ENCODE data around the gene CSPG4.
A peak's percentile ranks its signal among the peaks of the same experiment; 100 is the strongest.
"Not testable (repeated sequence)": the region's sequence is repeated elsewhere in the genome, so short reads cannot be mapped to it uniquely, and the experiment has no call there.

CSPG4 gene

GRCh38 chr15:75688831-75689230 is 23.8 kb downstream of the CSPG4 start:
- no peaks in the 10 kb centered on the region for H3K36me3 ChIP-seq (replicated peaks; ENCODE audit: insufficient read depth, low read length)
- no peaks in the 10 kb centered on the region for H3K9me3 ChIP-seq (replicated peaks; ENCODE audit: insufficient read depth, low read length)
- TF ChIP-seq CTCF (IDR thresholded peaks at IDR 0.05; ENCODE audit: low read length): no peak
- no peak for TF ChIP-seq EZH2phosphoT487 (IDR thresholded peaks at IDR 0.05; ENCODE audit: low read length)
- TF ChIP-seq EZH2 (optimal IDR thresholded peaks at IDR 0.05; ENCODE audit: low read depth, low read length): no peak
- no peaks in the 10 kb centered on the region for H3K9me2 ChIP-seq (replicated peaks; ENCODE audit: insufficient read depth, low read length)
- H3K27ac ChIP-seq (ENCODE audit: low read length): no peak overlapping the region
- H3K27me3 ChIP-seq (replicated peaks; ENCODE audit: insufficient read depth, low read length): peaks cover 12% of the 10 kb centered on the region; the same call in 1 of the 2 replicates
- H3F3A ChIP-seq (ENCODE audit: insufficient read depth, low read length): no peaks in the 10 kb centered on the region
- no peak overlapping the region for H3K9ac ChIP-seq (ENCODE audit: low read length)
- no peak overlapping the region for H3K4me2 ChIP-seq (ENCODE audit: low read depth, low read length)
- no peaks in the 10 kb centered on the region for H3K4me1 ChIP-seq (ENCODE audit: low read length)
- no peaks in the 10 kb centered on the region for H4K20me1 ChIP-seq (ENCODE audit: insufficient read depth, low read length)
- DNase-seq: no peak
- no peak overlapping the region for H3K4me3 ChIP-seq (ENCODE audit: low read length)
- H3K79me2 ChIP-seq (ENCODE audit: low read length): no peaks in the 10 kb centered on the region
- no peak overlapping the region for H2AFZ ChIP-seq (ENCODE audit: low read length)

- Histone ChIP-seq H3K4me3 (ENCODE audit: low read length) (no peak overlapping the region), H3F3A (ENCODE audit: insufficient read depth, low read length) (no peaks in the 10 kb centered on the region), H3K4me2 (ENCODE audit: low read depth, low read length) (no peak overlapping the region), H3K36me3 (replicated peaks; ENCODE audit: insufficient read depth, low read length) (no peaks in the 10 kb centered on the region), H3K9ac (ENCODE audit: low read length) (no peak overlapping the region), H3K27ac (ENCODE audit: low read length) (no peak overlapping the region), H3K9me3 (replicated peaks; ENCODE audit: insufficient read depth, low read length) (no peaks in the 10 kb centered on the region), H3K27me3 (replicated peaks; ENCODE audit: insufficient read depth, low read length) (peaks cover 12% of the 10 kb centered on the region; the same call in 1 of the 2 replicates), H3K4me1 (ENCODE audit: low read length) (no peaks in the 10 kb centered on the region), H3K79me2 (ENCODE audit: low read length) (no peaks in the 10 kb centered on the region), H2AFZ (ENCODE audit: low read length) (no peak overlapping the region), H4K20me1 (ENCODE audit: insufficient read depth, low read length) (no peaks in the 10 kb centered on the region), H3K9me2 (replicated peaks; ENCODE audit: insufficient read depth, low read length) (no peaks in the 10 kb centered on the region)
- no peak for DNase-seq
- TF ChIP-seq EZH2phosphoT487 (IDR thresholded peaks at IDR 0.05; ENCODE audit: low read length): no peak
These were observed 24.4 kb downstream of the CSPG4 start for GRCh38 chr15:75688278-75688557.

GRCh38 chr15:75687486-75688277 is 25.0 kb downstream of the CSPG4 start:
- Histone ChIP-seq H4K20me1 (ENCODE audit: insufficient read depth, low read length) (no peaks in the 10 kb centered on the region), H3K9ac (ENCODE audit: low read length) (no peak overlapping the region), H3K9me2 (replicated peaks; ENCODE audit: insufficient read depth, low read length) (no peaks in the 10 kb centered on the region), H3F3A (ENCODE audit: insufficient read depth, low read length) (no peaks in the 10 kb centered on the region), H3K9me3 (replicated peaks; ENCODE audit: insufficient read depth, low read length) (no peaks in the 10 kb centered on the region), H3K4me2 (ENCODE audit: low read depth, low read length) (no peak overlapping the region), H3K36me3 (replicated peaks; ENCODE audit: insufficient read depth, low read length) (no peaks in the 10 kb centered on the region), H3K27ac (ENCODE audit: low read length) (no peak overlapping the region), H3K4me3 (ENCODE audit: low read length) (no peak overlapping the region), H3K27me3 (replicated peaks; ENCODE audit: insufficient read depth, low read length) (peaks cover 12% of the 10 kb centered on the region; the same call in 1 of the 2 replicates), H3K4me1 (ENCODE audit: low read length) (no peaks in the 10 kb centered on the region), H3K79me2 (ENCODE audit: low read length) (no peaks in the 10 kb centered on the region), H2AFZ (ENCODE audit: low read length) (no peak overlapping the region)
- no peak for DNase-seq
- TF ChIP-seq CTCF (IDR thresholded peaks at IDR 0.05; ENCODE audit: low read length): no peak
- TF ChIP-seq EZH2 (optimal IDR thresholded peaks at IDR 0.05; ENCODE audit: low read depth, low read length): no peak
- no peak for TF ChIP-seq EZH2phosphoT487 (IDR thresholded peaks at IDR 0.05; ENCODE audit: low read length)

GRCh38 chr15:75686212-75686642 is 26.4 kb downstream of the CSPG4 start:
- not testable (repeated sequence) for H3K4me3 ChIP-seq (ENCODE audit: low read length); H2AFZ ChIP-seq (ENCODE audit: low read length); H4K20me1 ChIP-seq (ENCODE audit: insufficient read depth, low read length); H3K27me3 ChIP-seq (replicated peaks; ENCODE audit: insufficient read depth, low read length); H3K36me3 ChIP-seq (replicated peaks; ENCODE audit: insufficient read depth, low read length); H3K4me2 ChIP-seq (ENCODE audit: low read depth, low read length); H3K4me1 ChIP-seq (ENCODE audit: low read length); H3K9me3 ChIP-seq (replicated peaks; ENCODE audit: insufficient read depth, low read length); H3K27ac ChIP-seq (ENCODE audit: low read length); H3K9me2 ChIP-seq (replicated peaks; ENCODE audit: insufficient read depth, low read length); H3K79me2 ChIP-seq (ENCODE audit: low read length); H3F3A ChIP-seq (ENCODE audit: insufficient read depth, low read length); H3K9ac ChIP-seq (ENCODE audit: low read length)
- peak; percentile 59 for DNase-seq
- TF ChIP-seq CTCF (IDR thresholded peaks at IDR 0.05; ENCODE audit: low read length): peak; percentile 55

Measured in MM.1S (cell line).